GM12878 (cell line): ENCODE measurements around the gene OR2W3. TPM values are rescaled to one million over a fixed set of nuclear protein-coding genes. Genes with fewer than 3 reads are reported as not detected.

Experiments used
- ATAC-seq: fragments of 200-7000 bp; cut with Tn5 transposase; 3 replicates; pipeline ENCODE4 v1.9.1; 2020; ENCODE audit warnings: mild to moderate bottlenecking, moderate library complexity
- BruUV-seq: library from RNA; stranded (reverse); fragments of 400-500 nt; replicated peaks from 2 replicates; lab custom pipeline; 2021; lab: Mats Ljungman, UMichigan
- CTCF ChIA-PET: fragments of 300-600 bp; sonication (Branson Sonifier 250); formaldehyde crosslinking; extraction: SDS; loops from one replicate; lab custom pipeline; 2021; ENCODE audit warnings: inconsistent platforms; lab: Yijun Ruan, JAX
- POLR2A ChIA-PET: fragments of 350-600 bp; formaldehyde crosslinking; extraction: SDS; loops from one replicate; lab custom pipeline; 2021; ENCODE audit warnings: inconsistent platforms; lab: Charles Lee
- RAD21 ChIA-PET: fragments of 300-600 bp; sonication (Branson Sonifier 250); formaldehyde crosslinking; loops from one replicate; lab custom pipeline; 2023; ENCODE audit warnings: antibody characterized with exemption; ENCODE audit not compliant: unreplicated experiment; lab: Charles Lee
- SMC1A ChIA-PET: fragments of 300-600 bp; sonication (Branson Sonifier 250); formaldehyde crosslinking; loops from one replicate; lab custom pipeline; 2023; ENCODE audit not compliant: unreplicated experiment, uncharacterized antibody; lab: Charles Lee
- DNase-seq: peaks from one replicate; pipeline ENCODE4 v3.0.0-alpha.2; 2011; ENCODE audit warnings: low read depth, low spot score
- FAIRE-seq: peaks from 3 replicates; lab custom pipeline; 2011; peaks lifted over from hg19 to GRCh38; lab: Jason Lieb, UNC
- H2AFZ ChIP-seq: 2 replicates; pipeline ENCODE4 v1.6.0; 2011; ENCODE audit warnings: low read depth, low read length, control low read depth; ENCODE audit not compliant: control insufficient read depth
- H3K27ac ChIP-seq: 2 replicates; pipeline ENCODE4 v1.5.1; 2011; ENCODE audit warnings: control low read depth; ENCODE audit not compliant: control insufficient read depth, insufficient read depth
- H3K27me3 ChIP-seq, 2 experiments: replicated peaks in 1 of 2; 2 replicates each; pipeline versions ENCODE4 v1.6.0 to v1.6.1; 2011; ENCODE audit warnings: low read length in 1 of 2; ENCODE audit not compliant: control insufficient read depth in 2 of 2, insufficient read depth in 2 of 2
- H3K36me3 ChIP-seq, 2 experiments: 2 replicates each; pipeline ENCODE4 v1.5.1; 2011; ENCODE audit warnings: low read length in 1 of 2; ENCODE audit not compliant: control insufficient read depth in 2 of 2, insufficient read depth in 2 of 2
- H3K4me1 ChIP-seq: 2 replicates; pipeline ENCODE4 v1.6.1; 2011; ENCODE audit warnings: mild to moderate bottlenecking, low read length, moderate library complexity, mixed read lengths; ENCODE audit not compliant: control insufficient read depth, insufficient read depth
- H3K4me2 ChIP-seq: 2 replicates; pipeline ENCODE4 v1.6.0; 2011; ENCODE audit warnings: control low read depth; ENCODE audit not compliant: control insufficient read depth, insufficient read depth
- H3K4me3 ChIP-seq: fragments of 200-600 bp; sonication (generic); 2 replicates; pipeline ENCODE4 v1.5.1; 2016
- H3K79me2 ChIP-seq: 2 replicates; pipeline ENCODE4 v1.6.0; 2011; ENCODE audit warnings: low read length; ENCODE audit not compliant: control insufficient read depth, insufficient read depth
- H3K9ac ChIP-seq: 2 replicates; pipeline ENCODE4 v1.8.0; 2011; ENCODE audit warnings: low read length, control low read depth, mixed read lengths; ENCODE audit not compliant: control insufficient read depth, insufficient read depth
- H3K9me3 ChIP-seq: replicated peaks from 3 replicates; pipeline ENCODE4 v1.5.1; 2011; ENCODE audit warnings: mild to moderate bottlenecking, low read length; ENCODE audit not compliant: control insufficient read depth, insufficient read depth
- H4K20me1 ChIP-seq: 2 replicates; pipeline ENCODE4 v1.6.0; 2011; ENCODE audit not compliant: control insufficient read depth, insufficient read depth
- CHD4 ChIP-seq: fragments of 200-600 bp; sonication (generic); IDR thresholded peaks from 2 replicates; pipeline ENCODE4 v1.6.1; 2016; ENCODE audit warnings: mild to moderate bottlenecking
- EGR1 ChIP-seq, 2 experiments: IDR thresholded peaks; 1 replicate in 1 of 2; 2 replicates in 1 of 2; pipeline ENCODE4 v1.6.1; 2011 to 2012; ENCODE audit warnings: low read depth in 2 of 2, low read length in 2 of 2, borderline replicate concordance in 1 of 2, mild to moderate bottlenecking in 1 of 2, moderate library complexity in 1 of 2
- GABPA ChIP-seq: IDR thresholded peaks from 2 replicates; pipeline ENCODE4 v1.6.1; 2014; ENCODE audit warnings: antibody characterized with exemption, low read depth, mild to moderate bottlenecking, inconsistent platforms
- IKZF2 ChIP-seq, 2 experiments: fragments of 450-650 bp; IDR thresholded peaks; 2 replicates each; pipeline ENCODE4 v1.6.1; 2017; ENCODE audit warnings: mild to moderate bottlenecking in 2 of 2, moderate library complexity in 2 of 2
- JUND ChIP-seq: IDR thresholded peaks from 2 replicates; pipeline ENCODE4 v1.6.1; 2012; ENCODE audit warnings: low read depth, mild to moderate bottlenecking, low read length, improper control_type of control experiment, moderate library complexity
- MYB ChIP-seq: fragments of 150-350 bp; IDR thresholded peaks from 2 replicates; pipeline ENCODE4 v1.6.1; 2014; ENCODE audit warnings: mild to moderate bottlenecking, low read depth, low read length, borderline replicate concordance
- NBN ChIP-seq: fragments of 450-650 bp; IDR thresholded peaks from 2 replicates; pipeline ENCODE4 v1.6.1; 2016
- SMAD1 ChIP-seq: fragments of 450-650 bp; IDR thresholded peaks from 2 replicates; pipeline ENCODE4 v1.6.1; 2018; ENCODE audit warnings: mild to moderate bottlenecking, low read depth; ENCODE audit not compliant: partially characterized antibody
- SREBF1 ChIP-seq: IDR thresholded peaks from 2 replicates; pipeline ENCODE4 v1.6.1; 2012; ENCODE audit warnings: mild to moderate bottlenecking, low read length
- TAF1 ChIP-seq: IDR thresholded peaks from 2 replicates; pipeline ENCODE4 v1.6.1; 2011; ENCODE audit warnings: mild to moderate bottlenecking, low read depth, low read length, borderline replicate concordance
- USF2 ChIP-seq: IDR thresholded peaks from 2 replicates; pipeline ENCODE4 v1.6.1; 2011; ENCODE audit warnings: low read depth, low read length, improper control_type of control experiment, borderline replicate concordance
- YY1 ChIP-seq: IDR thresholded peaks from 2 replicates; pipeline ENCODE4 v1.6.1; 2011; ENCODE audit warnings: low read depth, mild to moderate bottlenecking, low read length
- ZNF24 ChIP-seq: fragments of 450-650 bp; IDR thresholded peaks from 2 replicates; pipeline ENCODE4 v1.6.1; 2017; ENCODE audit warnings: antibody characterized with exemption, mild to moderate bottlenecking
- ZNF687 ChIP-seq: fragments of 450-650 bp; IDR thresholded peaks from 2 replicates; pipeline ENCODE4 v1.6.1; 2017; ENCODE audit warnings: mild to moderate bottlenecking, moderate library complexity
- WGBS: methylation state at CpG from one replicate; pipeline ENCODE4 v1.1.6; 2016; ENCODE audit warnings: low lambda C conversion rate; ENCODE audit not compliant: insufficient replicate concordance, insufficient coverage; ENCODE audit errors: missing lambda C conversion rate; 5-methylcytosine and 5-hydroxymethylcytosine counted together
- in situ Hi-C: fragments of 300-500 bp; cut with MboI; formaldehyde crosslinking; loops from 9 replicates; pipeline ENCODE4 v1.14.3; 2018; ENCODE audit warnings: mixed read lengths
- intact Hi-C: fragments of 100-400 bp; cut with micrococcal nuclease; formaldehyde crosslinking; loops from one replicate; pipeline ENCODE4 v1.14.2; 2022; ENCODE audit not compliant: unreplicated experiment
- polyA plus RNA-seq, 11 experiments: library from polyadenylated mRNA; depleted of rRNA in 4 of 11; unstranded in 6 of 11; stranded (reverse) in 5 of 11; fragments of >200 nt; fragmentation: Nextera tagmentation in 4 of 11; fragmentation: Illumina TruSeq in 1 of 11; extraction: Ambion mirVana in 4 of 11; extraction: Trizol in 1 of 11; gene quantifications; 1 replicate in 1 of 11; 2 replicates in 10 of 11; pipeline versions ENCODE4 v1.2.1 to v1.2.3, GENCODE V29; 2011 to 2016; ENCODE audit warnings: inconsistent platforms in 2 of 11, missing spikeins in 2 of 11, low read depth in 1 of 11
- total RNA-seq, 4 experiments: library from RNA; depleted of rRNA in 3 of 4; stranded (reverse); fragments of >200 nt in 3 of 4; fragmentation: Illumina TruSeq in 1 of 4; extraction: Trizol in 1 of 4; gene quantifications; 2 replicates each; pipeline versions ENCODE4 v1.2.1 to v1.2.3, GENCODE V29; 2013 to 2021
- TF ChIP-seq, protein P1 (sequence below): IDR thresholded peaks from 2 replicates; pipeline ENCODE4 v1.6.1; 2011; ENCODE audit warnings: mild to moderate bottlenecking, low read depth, low read length, moderate library complexity; ENCODE audit not compliant: insufficient replicate concordance

OR2W3 gene
- total and polyA plus RNA-seq, 10 of the 15 experiments (the other 5 are each of a cell fraction or from before 2014, with no cell fraction given), result not detected

DNA sequence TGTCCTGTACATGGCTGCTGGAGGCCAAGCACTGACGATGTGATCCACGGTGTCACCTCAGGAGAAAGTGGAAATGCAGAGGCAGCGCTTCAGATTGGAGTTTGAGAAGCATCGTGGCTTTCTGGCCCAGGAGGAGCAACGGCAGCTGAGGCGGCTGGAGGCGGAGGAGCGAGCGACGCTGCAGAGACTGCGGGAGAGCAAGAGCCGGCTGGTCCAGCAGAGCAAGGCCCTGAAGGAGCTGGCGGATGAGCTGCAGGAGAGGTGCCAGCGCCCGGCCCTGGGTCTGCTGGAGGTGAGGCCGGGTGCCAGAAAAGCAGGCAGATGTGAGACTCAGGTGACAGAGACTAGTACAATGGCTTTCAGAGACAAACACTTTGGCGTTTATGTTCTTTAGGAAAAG is 30.7 kb upstream of the OR2W3 start (continued):
- TF ChIP-seq MYB (no peak), NBN (no peak), GABPA (no peak), ZNF24 (no peak), CHD4 (no peak), TAF1 (no peak), ZNF687 (no peak), SMAD1 (no peak)
- TF ChIP-seq, all 136 proteins: peak for 0

GRCh38 chr1:247865416-247865815 is 30.0 kb upstream of the OR2W3 start:
- H4K20me1 ChIP-seq, result no peaks in the 10 kb centered on the region
- no peaks in the 10 kb centered on the region for H3K4me1 ChIP-seq
- no peaks in the 10 kb centered on the region for H3K9me3 ChIP-seq
- no TSS peak for BruUV-seq
- no peak overlapping the region for H3K27ac ChIP-seq
- RAD21 ChIA-PET, result no interaction called here
- no peak overlapping the region for H3K4me2 ChIP-seq
- POLR2A ChIA-PET, result no interaction called here
- SMC1A ChIA-PET, result no interaction called here
- no peaks in the 10 kb centered on the region for H3K79me2 ChIP-seq
- no peak overlapping the region for H3K9ac ChIP-seq
- FAIRE-seq (no peak), ATAC-seq (no peak), DNase-seq (no peak)
- H3K36me3 ChIP-seq, result no peaks in the 10 kb centered on the region
- H3K4me3 ChIP-seq, result no peak overlapping the region
- CTCF ChIA-PET, result no interaction called here
- WGBS, result 73% methylated on average over 6 of the region's 6 CpGs
- in situ Hi-C loops (no loop called here), intact Hi-C loops (no loop called here)
- H2AFZ ChIP-seq, result no peak overlapping the region
- H3K27me3 ChIP-seq, result no peaks in the 10 kb centered on the region
- TF ChIP-seq YY1 (no peak), EGR1 (IDR thresholded peaks at IDR 0.05; ENCODE audit: borderline replicate concordance in 1 of 2, low read depth in 2 of 2, low read length in 2 of 2) (no peak), IKZF2 (IDR thresholded peaks at IDR 0.05) (no peak), USF2 (no peak), CHD4 (no peak), SREBF1 (no peak), JUND (no peak)
- TF ChIP-seq, protein P1, sequence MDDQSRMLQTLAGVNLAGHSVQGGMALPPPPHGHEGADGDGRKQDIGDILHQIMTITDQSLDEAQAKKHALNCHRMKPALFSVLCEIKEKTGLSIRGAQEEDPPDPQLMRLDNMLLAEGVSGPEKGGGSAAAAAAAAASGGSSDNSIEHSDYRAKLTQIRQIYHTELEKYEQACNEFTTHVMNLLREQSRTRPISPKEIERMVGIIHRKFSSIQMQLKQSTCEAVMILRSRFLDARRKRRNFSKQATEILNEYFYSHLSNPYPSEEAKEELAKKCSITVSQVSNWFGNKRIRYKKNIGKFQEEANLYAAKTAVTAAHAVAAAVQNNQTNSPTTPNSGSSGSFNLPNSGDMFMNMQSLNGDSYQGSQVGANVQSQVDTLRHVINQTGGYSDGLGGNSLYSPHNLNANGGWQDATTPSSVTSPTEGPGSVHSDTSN, result no peak
